Trophoblast cell (in vitro differentiated cells and primary cell): Measurements from ENCODE around the gene FUBP3.

Experiments
- DNase-seq, 2 donors: peaks; one replicate each; pipeline ENCODE4 v3.0.0-alpha.2; 2016
- H2AFZ ChIP-seq: 2 replicates; pipeline ENCODE4 v1.6.1; 2013; ENCODE audit warnings: low read length, moderate library complexity, mild to moderate bottlenecking; ENCODE audit not compliant: insufficient read depth, poor library complexity
- H2AK5ac ChIP-seq: 2 replicates; pipeline ENCODE4 v1.6.1; 2013; ENCODE audit warnings: mild to moderate bottlenecking, low read length
- H2BK120ac ChIP-seq: 2 replicates; pipeline ENCODE4 v1.6.1; 2013; ENCODE audit warnings: low read length, mild to moderate bottlenecking, moderate library complexity; ENCODE audit not compliant: insufficient read depth, poor library complexity
- H2BK12ac ChIP-seq: 2 replicates; pipeline ENCODE4 v1.6.1; 2013; ENCODE audit warnings: mild to moderate bottlenecking, low read length, moderate library complexity
- H2BK5ac ChIP-seq: 2 replicates; pipeline ENCODE4 v1.6.1; 2013; ENCODE audit warnings: low read length, low read depth, moderate library complexity, mild to moderate bottlenecking; ENCODE audit not compliant: poor library complexity
- H3K14ac ChIP-seq: 2 replicates; pipeline ENCODE4 v1.6.1; 2013; ENCODE audit warnings: mild to moderate bottlenecking, low read length
- H3K18ac ChIP-seq: 2 replicates; pipeline ENCODE4 v1.6.1; 2013; ENCODE audit warnings: mild to moderate bottlenecking, low read length
- H3K23ac ChIP-seq: 2 replicates; pipeline ENCODE4 v1.6.1; 2013; ENCODE audit warnings: low read length
- H3K27ac ChIP-seq: 2 replicates; pipeline ENCODE4 v1.5.1; 2013; ENCODE audit warnings: low read depth, mild to moderate bottlenecking, inconsistent platforms, low read length, moderate library complexity
- H3K27me3 ChIP-seq: 2 replicates; pipeline ENCODE4 v1.6.1; 2013; ENCODE audit warnings: inconsistent platforms, mild to moderate bottlenecking, low read length, moderate library complexity; ENCODE audit not compliant: insufficient read depth
- H3K36me3 ChIP-seq, 2 experiments: 1 replicate in 1 of 2; 2 replicates in 1 of 2; pipeline ENCODE4 v1.6.1; 2013; ENCODE audit warnings: low read length in 2 of 2, mild to moderate bottlenecking in 2 of 2, moderate library complexity in 1 of 2; ENCODE audit not compliant: insufficient read depth in 2 of 2, control insufficient read depth in 1 of 2
- H3K4ac ChIP-seq: 2 replicates; pipeline ENCODE4 v1.6.1; 2013; ENCODE audit warnings: low read depth, mild to moderate bottlenecking, low read length, moderate library complexity
- H3K4me1 ChIP-seq, 2 experiments: 1 replicate in 1 of 2; 2 replicates in 1 of 2; pipeline ENCODE4 v1.6.1; 2013; ENCODE audit warnings: low read length in 2 of 2, mild to moderate bottlenecking in 2 of 2, moderate library complexity in 1 of 2; ENCODE audit not compliant: insufficient read depth in 2 of 2, control insufficient read depth in 1 of 2
- H3K4me2 ChIP-seq: 2 replicates; pipeline ENCODE4 v1.6.1; 2013; ENCODE audit warnings: inconsistent platforms, mild to moderate bottlenecking, low read length, moderate library complexity
- H3K4me3 ChIP-seq: 2 replicates; pipeline ENCODE4 v1.5.1; 2013; ENCODE audit warnings: mild to moderate bottlenecking, low read depth, low read length, inconsistent platforms
- H3K79me1 ChIP-seq: one replicate; pipeline ENCODE4 v1.6.1; 2013; ENCODE audit warnings: low read length
- H3K79me2 ChIP-seq: 2 replicates; pipeline ENCODE4 v1.6.1; 2013; ENCODE audit warnings: low read length, mild to moderate bottlenecking; ENCODE audit not compliant: control insufficient read depth, insufficient read depth, poor library complexity
- H3K9ac ChIP-seq: 2 replicates; pipeline ENCODE4 v1.6.1; 2013; ENCODE audit warnings: mild to moderate bottlenecking, low read length
- H3K9me3 ChIP-seq: 2 replicates; pipeline ENCODE4 v1.6.1; 2013; ENCODE audit warnings: low read depth, mild to moderate bottlenecking, control low read depth, inconsistent platforms, low read length; ENCODE audit not compliant: insufficient read depth
- H4K12ac ChIP-seq: 2 replicates; pipeline ENCODE4 v1.6.1; 2013; ENCODE audit warnings: low read depth, mild to moderate bottlenecking, low read length, moderate library complexity
- H4K8ac ChIP-seq: 2 replicates; pipeline ENCODE4 v1.6.1; 2013; ENCODE audit warnings: low read depth, mild to moderate bottlenecking, low read length, moderate library complexity
- H4K91ac ChIP-seq: one replicate; pipeline ENCODE4 v1.6.1; 2013; ENCODE audit warnings: low read depth, mild to moderate bottlenecking, low read length, moderate library complexity
- WGBS: extraction: QIAGEN DNeasy Blood & Tissue Kit; methylation state at CpG from one replicate; pipeline ENCODE4 v1.1.7; 2013; ENCODE audit warnings: missing lambda C conversion rate; ENCODE audit not compliant: insufficient read length, insufficient coverage; ENCODE audit errors: extremely low coverage; 5-methylcytosine and 5-hydroxymethylcytosine counted together

Gene FUBP3

DNA sequence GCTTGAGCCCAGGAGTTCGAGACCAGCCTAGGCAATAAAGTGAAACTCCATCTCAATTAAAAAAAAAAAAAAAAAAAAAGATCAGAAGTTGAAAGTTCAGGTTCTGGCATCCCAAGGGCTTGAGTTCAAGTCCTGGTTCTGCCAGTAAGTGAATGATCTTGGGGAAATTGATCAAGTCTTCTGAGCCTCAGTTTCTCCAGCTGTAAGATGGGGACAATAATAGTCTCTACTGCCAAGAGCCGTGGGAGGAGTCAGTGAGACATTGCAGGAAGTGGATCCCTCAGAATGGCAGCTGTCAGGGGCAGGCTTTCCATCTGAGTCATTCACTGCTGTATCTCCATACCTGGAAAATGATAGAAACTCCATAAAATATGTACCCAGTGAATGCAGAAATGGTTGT is 37.8 kb upstream of the FUBP3 start:
- no CpG with 5 or more reads among the region's 2 CpGs for WGBS
- Histone ChIP-seq H2AK5ac (no peak overlapping the region), H3K4ac (no peak overlapping the region), H2AFZ (no peak overlapping the region), H2BK5ac (no peak overlapping the region), H3K18ac (no peak overlapping the region), H3K4me2 (no peak overlapping the region), H3K4me3 (no peak overlapping the region), H4K91ac (no peak overlapping the region), H3K79me2 (no peaks in the 10 kb centered on the region), H3K9ac (no peak overlapping the region), H4K8ac (no peak overlapping the region), H3K27ac (no peak overlapping the region), H3K14ac (no peak overlapping the region), H3K27me3 (no peaks in the 10 kb centered on the region), H3K9me3 (peaks cover 3% of the 10 kb centered on the region), H3K79me1 (no peaks in the 10 kb centered on the region), H3K4me1 (no peaks in the 10 kb centered on the region), H4K12ac (no peak overlapping the region), H2BK12ac (no peak overlapping the region), H3K36me3 (no peaks in the 10 kb centered on the region), H2BK120ac (no peak overlapping the region), H3K23ac (no peak overlapping the region)
- no peak for DNase-seq

GRCh38 chr9:130542038-130542437 is 37.3 kb upstream of the FUBP3 start:
- no CpG with 5 or more reads among the region's 5 CpGs for WGBS
- no peak overlapping the region for H2BK5ac ChIP-seq
- no peak overlapping the region for H3K4me2 ChIP-seq
- no peak overlapping the region for H2AK5ac ChIP-seq
- no peaks in the 10 kb centered on the region for H3K79me2 ChIP-seq
- no peak overlapping the region for H3K27ac ChIP-seq
- no peak overlapping the region for H2BK12ac ChIP-seq
- no peaks in the 10 kb centered on the region for H3K27me3 ChIP-seq
- H3K9me3 ChIP-seq, result peaks cover 3% of the 10 kb centered on the region
- no peaks in the 10 kb centered on the region for H3K79me1 ChIP-seq
- no peak overlapping the region for H3K4ac ChIP-seq
- no peak overlapping the region for H2AFZ ChIP-seq
- H3K9ac ChIP-seq, result no peak overlapping the region
- no peak overlapping the region for H3K23ac ChIP-seq
- H3K4me1 ChIP-seq, result no peaks in the 10 kb centered on the region
- no peak overlapping the region for H3K14ac ChIP-seq
- H3K36me3 ChIP-seq, result no peaks in the 10 kb centered on the region
- H4K8ac ChIP-seq, result no peak overlapping the region
- no peak overlapping the region for H2BK120ac ChIP-seq
- no peak for DNase-seq
- H3K18ac ChIP-seq, result no peak overlapping the region
- H3K4me3 ChIP-seq, result no peak overlapping the region
- no peak overlapping the region for H4K12ac ChIP-seq
- H4K91ac ChIP-seq, result no peak overlapping the region

DNA sequence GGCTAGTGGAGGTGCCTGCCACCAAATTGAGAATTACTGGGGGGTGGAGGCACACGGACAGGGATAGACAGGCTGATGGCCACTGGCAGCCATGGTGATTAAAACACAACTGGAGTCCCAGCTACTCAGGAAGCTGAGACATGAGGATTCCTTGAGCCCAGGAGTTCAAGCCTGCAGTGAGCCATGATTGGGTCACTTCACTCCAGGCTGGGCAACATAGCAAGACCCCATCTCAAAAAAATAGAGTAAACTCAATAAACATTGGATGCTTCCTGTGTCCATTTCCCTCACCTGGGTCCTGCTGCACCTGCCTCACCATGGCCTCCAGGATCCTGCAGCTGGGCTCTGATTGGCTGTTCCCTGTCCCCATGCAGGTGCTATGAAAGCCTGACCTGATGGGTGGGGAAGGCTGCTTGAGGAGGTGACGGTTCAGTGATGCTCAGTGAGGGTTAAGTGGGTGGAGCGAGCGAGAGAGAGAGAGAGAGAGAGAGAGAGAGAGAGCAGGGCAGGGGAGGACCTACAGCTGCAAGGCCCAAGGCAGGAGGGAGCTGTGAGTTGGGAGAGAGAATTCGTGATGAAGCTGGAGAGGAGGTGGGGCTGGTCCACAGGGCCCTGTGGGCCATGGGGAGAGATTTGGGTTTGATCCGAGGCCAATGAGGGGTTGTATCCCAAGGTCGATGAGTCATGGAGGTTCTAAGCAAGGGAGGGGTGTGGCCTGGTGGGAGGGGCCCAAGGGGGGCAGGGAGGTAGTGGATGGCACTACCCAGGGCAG is 36.7 kb upstream of the FUBP3 start:
- no peak overlapping the region for H2AK5ac ChIP-seq
- H3K9ac ChIP-seq, result no peak overlapping the region
- no peak overlapping the region for H4K12ac ChIP-seq
- H3K4me1 ChIP-seq, result no peaks in the 10 kb centered on the region
- H4K91ac ChIP-seq, result no peak overlapping the region
- H3K18ac ChIP-seq, result no peak overlapping the region
- no peak overlapping the region for H3K4ac ChIP-seq
- H2BK120ac ChIP-seq, result no peak overlapping the region
- no peak overlapping the region for H4K8ac ChIP-seq
- no peak overlapping the region for H3K4me2 ChIP-seq
- H3K27me3 ChIP-seq, result no peaks in the 10 kb centered on the region
- H3K79me2 ChIP-seq, result no peaks in the 10 kb centered on the region
- no peak overlapping the region for H3K14ac ChIP-seq
- no peak overlapping the region for H2BK5ac ChIP-seq
- H3K9me3 ChIP-seq, result peaks cover 3% of the 10 kb centered on the region
- H2BK12ac ChIP-seq, result no peak overlapping the region
- no CpG with 5 or more reads among the region's 7 CpGs for WGBS
- H3K79me1 ChIP-seq, result no peaks in the 10 kb centered on the region
- H2AFZ ChIP-seq, result no peak overlapping the region
- no peak for DNase-seq
- H3K36me3 ChIP-seq, result no peaks in the 10 kb centered on the region
- no peak overlapping the region for H3K27ac ChIP-seq
- no peak overlapping the region for H3K23ac ChIP-seq
- no peak overlapping the region for H3K4me3 ChIP-seq

DNA sequence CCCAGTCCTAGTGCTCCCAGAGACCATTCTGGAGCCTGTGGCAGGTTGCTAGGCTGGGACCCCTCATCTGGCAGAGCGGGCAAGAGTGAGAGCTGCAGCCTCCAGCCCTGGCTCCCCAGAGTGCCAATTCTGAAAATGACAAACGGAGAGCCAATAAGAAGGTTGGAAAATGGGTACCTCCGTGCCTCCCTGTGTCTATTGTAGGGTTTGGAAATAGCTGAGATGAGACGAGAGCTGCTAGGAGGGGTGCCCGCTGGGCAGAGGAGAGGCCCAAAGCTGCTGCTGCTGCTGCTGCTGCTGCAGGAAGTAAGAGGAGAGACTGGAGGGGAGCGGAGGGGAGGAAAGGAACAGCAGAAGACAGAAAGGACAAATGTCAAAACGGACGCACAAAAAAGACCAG is 36.0 kb upstream of the FUBP3 start:
- no peak overlapping the region for H3K27ac ChIP-seq
- H2BK5ac ChIP-seq, result no peak overlapping the region
- H3K4me2 ChIP-seq, result no peak overlapping the region
- H3K27me3 ChIP-seq, result no peaks in the 10 kb centered on the region
- H3K36me3 ChIP-seq, result no peaks in the 10 kb centered on the region
- H3K4me3 ChIP-seq, result no peak overlapping the region
- H3K4ac ChIP-seq, result no peak overlapping the region
- no peak overlapping the region for H2AK5ac ChIP-seq
- WGBS, result no CpG with 5 or more reads among the region's 8 CpGs
- H3K9me3 ChIP-seq, result peaks cover 3% of the 10 kb centered on the region
- no peaks in the 10 kb centered on the region for H3K79me1 ChIP-seq
- no peak overlapping the region for H3K9ac ChIP-seq
- no peak overlapping the region for H2BK12ac ChIP-seq
- H3K18ac ChIP-seq, result no peak overlapping the region
- no peak overlapping the region for H4K91ac ChIP-seq
- H4K12ac ChIP-seq, result no peak overlapping the region
- no peak overlapping the region for H3K23ac ChIP-seq
- no peaks in the 10 kb centered on the region for H3K79me2 ChIP-seq
- H2AFZ ChIP-seq, result no peak overlapping the region
- H2BK120ac ChIP-seq, result no peak overlapping the region
- DNase-seq, result no peak
- no peak overlapping the region for H3K14ac ChIP-seq
- no peaks in the 10 kb centered on the region for H3K4me1 ChIP-seq
- H4K8ac ChIP-seq, result no peak overlapping the region
